Neural progenitor cell (in vitro differentiated cells): Measurements from ENCODE around the gene CACNA1C. TPM values are rescaled to one million over a fixed set of nuclear protein-coding genes. Genes with fewer than 3 reads are reported as not detected.

Source experiments
- DNase-seq: peaks from one replicate; pipeline ENCODE4 v3.0.0-alpha.2; 2016; ENCODE audit warnings: low spot score
- H2AFZ ChIP-seq: fragments of 200-600 bp; sonication (generic); replicated peaks from 2 replicates; pipeline ENCODE4 v1.6.1; 2016; ENCODE audit warnings: antibody characterized with exemption
- H3F3A ChIP-seq: fragments of 200-600 bp; sonication (generic); 2 replicates; pipeline ENCODE4 v1.6.1; 2016; ENCODE audit warnings: antibody characterized with exemption, low read depth
- H3K27ac ChIP-seq: fragments of 200-600 bp; sonication (generic); 2 replicates; pipeline ENCODE4 v1.5.1; 2016; ENCODE audit warnings: mild to moderate bottlenecking
- H3K27me3 ChIP-seq: fragments of 200-600 bp; sonication (generic); 2 replicates; pipeline ENCODE4 v1.6.1; 2016; ENCODE audit warnings: mild to moderate bottlenecking, moderate library complexity
- H3K36me3 ChIP-seq: fragments of 200-600 bp; sonication (generic); 2 replicates; pipeline ENCODE4 v1.5.1; 2016
- H3K4me1 ChIP-seq: fragments of 200-600 bp; sonication (generic); 2 replicates; pipeline ENCODE4 v1.6.1; 2016; ENCODE audit warnings: mixed run types
- H3K4me2 ChIP-seq: fragments of 200-600 bp; sonication (generic); 2 replicates; pipeline ENCODE4 v1.6.1; 2016
- H3K4me3 ChIP-seq: fragments of 200-600 bp; sonication (generic); 2 replicates; pipeline ENCODE4 v1.5.1; 2016
- H3K79me2 ChIP-seq: fragments of 200-600 bp; sonication (generic); 2 replicates; pipeline ENCODE4 v1.6.1; 2016; ENCODE audit warnings: low read depth
- H3K9ac ChIP-seq: fragments of 200-600 bp; sonication (generic); 2 replicates; pipeline ENCODE4 v1.6.1; 2016
- H3K9me3 ChIP-seq: fragments of 200-600 bp; sonication (generic); 2 replicates; pipeline ENCODE4 v1.5.1; 2016; ENCODE audit warnings: low read depth
- H4K20me1 ChIP-seq: fragments of 200-600 bp; sonication (generic); 2 replicates; pipeline ENCODE4 v1.6.1; 2016; ENCODE audit warnings: low read depth
- H3K27ac Mint-ChIP-seq: 3 replicates; pipeline ENCODE4 v1.8.0; 2021; ENCODE audit warnings: mixed read lengths
- H3K27me3 Mint-ChIP-seq: 2 replicates; pipeline ENCODE4 v1.8.0; 2022; ENCODE audit warnings: low read depth, mild to moderate bottlenecking, inconsistent platforms, moderate library complexity, mixed read lengths; ENCODE audit not compliant: insufficient read depth
- H3K36me3 Mint-ChIP-seq: 3 replicates; pipeline ENCODE4 v1.8.0; 2021; ENCODE audit warnings: mixed read lengths
- H3K4me1 Mint-ChIP-seq: 3 replicates; pipeline ENCODE4 v1.8.0; 2021; ENCODE audit warnings: mixed read lengths
- H3K4me3 Mint-ChIP-seq: 3 replicates; pipeline ENCODE4 v1.8.0; 2021; ENCODE audit warnings: mild to moderate bottlenecking, moderate library complexity, mixed read lengths
- H3K9me3 Mint-ChIP-seq: 3 replicates; pipeline ENCODE4 v1.8.0; 2020; ENCODE audit warnings: mixed read lengths
- EZH2 ChIP-seq: fragments of 200-600 bp; sonication (generic); IDR thresholded peaks from 2 replicates; pipeline ENCODE4 v1.6.1; 2017; ENCODE audit warnings: antibody characterized with exemption, mild to moderate bottlenecking, moderate library complexity
- EZH2phosphoT487 ChIP-seq: fragments of 200-600 bp; sonication (generic); IDR thresholded peaks from 2 replicates; pipeline ENCODE4 v1.6.1; 2017; ENCODE audit warnings: antibody characterized with exemption
- total RNA-seq: library from RNA; depleted of rRNA; stranded (reverse); fragments of >200 nt; gene quantifications from 2 replicates; pipeline ENCODE4 v1.2.3, GENCODE V29; 2015; ENCODE audit warnings: low replicate concordance
- TF ChIP-seq, protein P1 (sequence below): fragments of 200-600 bp; sonication (generic); IDR thresholded peaks from 2 replicates; pipeline ENCODE4 v1.5.1; 2017; ENCODE audit warnings: antibody characterized with exemption, mild to moderate bottlenecking

Gene CACNA1C
- total RNA-seq, 1 donor from 2014 or later = 2.7 TPM

DNA sequence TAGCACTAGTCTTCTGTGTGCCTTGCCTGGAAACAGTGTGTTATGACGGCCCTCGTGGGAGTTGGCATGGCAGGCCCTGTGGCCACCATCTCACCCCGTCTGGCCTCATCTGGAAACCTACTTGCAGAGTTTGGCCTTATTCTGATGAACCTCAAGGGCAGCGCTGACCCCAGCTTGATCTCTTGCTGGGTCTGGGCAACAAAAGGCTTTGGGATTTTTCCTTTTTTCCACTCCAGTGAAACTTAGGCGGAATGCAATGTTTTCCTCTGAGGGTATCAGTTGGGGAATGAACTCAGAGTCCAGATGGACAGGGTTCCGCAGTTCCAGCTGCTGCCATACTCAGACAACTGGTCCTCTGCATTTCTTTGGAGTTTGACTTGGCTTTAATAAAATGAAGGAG lies 15.9 kb downstream of the CACNA1C start:
- H3K79me2 ChIP-seq = no peaks in the 10 kb centered on the region
- H3K4me3 Mint-ChIP-seq = no peak overlapping the region
- H3K27me3 Mint-ChIP-seq = peaks cover 2% of the 10 kb centered on the region
- no peaks in the 10 kb centered on the region for H3K9me3 ChIP-seq
- no peak overlapping the region for H3K4me3 ChIP-seq
- H3K9me3 Mint-ChIP-seq = peaks cover 20% of the 10 kb centered on the region
- DNase-seq = no peak
- no peaks in the 10 kb centered on the region for H3K27me3 ChIP-seq
- TF ChIP-seq, protein P1, sequence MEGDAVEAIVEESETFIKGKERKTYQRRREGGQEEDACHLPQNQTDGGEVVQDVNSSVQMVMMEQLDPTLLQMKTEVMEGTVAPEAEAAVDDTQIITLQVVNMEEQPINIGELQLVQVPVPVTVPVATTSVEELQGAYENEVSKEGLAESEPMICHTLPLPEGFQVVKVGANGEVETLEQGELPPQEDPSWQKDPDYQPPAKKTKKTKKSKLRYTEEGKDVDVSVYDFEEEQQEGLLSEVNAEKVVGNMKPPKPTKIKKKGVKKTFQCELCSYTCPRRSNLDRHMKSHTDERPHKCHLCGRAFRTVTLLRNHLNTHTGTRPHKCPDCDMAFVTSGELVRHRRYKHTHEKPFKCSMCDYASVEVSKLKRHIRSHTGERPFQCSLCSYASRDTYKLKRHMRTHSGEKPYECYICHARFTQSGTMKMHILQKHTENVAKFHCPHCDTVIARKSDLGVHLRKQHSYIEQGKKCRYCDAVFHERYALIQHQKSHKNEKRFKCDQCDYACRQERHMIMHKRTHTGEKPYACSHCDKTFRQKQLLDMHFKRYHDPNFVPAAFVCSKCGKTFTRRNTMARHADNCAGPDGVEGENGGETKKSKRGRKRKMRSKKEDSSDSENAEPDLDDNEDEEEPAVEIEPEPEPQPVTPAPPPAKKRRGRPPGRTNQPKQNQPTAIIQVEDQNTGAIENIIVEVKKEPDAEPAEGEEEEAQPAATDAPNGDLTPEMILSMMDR = no peak
- TF ChIP-seq EZH2 = no peak
- no peak for TF ChIP-seq EZH2phosphoT487
- H3K4me1 Mint-ChIP-seq = no peaks in the 10 kb centered on the region
- no peaks in the 10 kb centered on the region for H4K20me1 ChIP-seq
- no peaks in the 10 kb centered on the region for H3F3A ChIP-seq
- H3K27ac Mint-ChIP-seq = no peak overlapping the region
- no peaks in the 10 kb centered on the region for H3K4me1 ChIP-seq
- no peak overlapping the region for H3K9ac ChIP-seq
- no peak overlapping the region for H3K4me2 ChIP-seq
- no peaks in the 10 kb centered on the region for H3K36me3 ChIP-seq
- H3K27ac ChIP-seq = no peak overlapping the region
- H3K36me3 Mint-ChIP-seq = peaks cover 3% of the 10 kb centered on the region
- H2AFZ ChIP-seq = no peak overlapping the region

GRCh38 chr12:2070440-2071045 lies 17.8 kb downstream of the CACNA1C start:
- Mint-ChIP-seq H3K27me3 (no peaks in the 10 kb centered on the region), H3K27ac (no peak overlapping the region), H3K9me3 (peaks cover 20% of the 10 kb centered on the region), H3K4me3 (no peak overlapping the region), H3K4me1 (no peaks in the 10 kb centered on the region), H3K36me3 (peaks cover 3% of the 10 kb centered on the region)
- Histone ChIP-seq H3K27me3 (no peaks in the 10 kb centered on the region), H3K4me3 (no peak overlapping the region), H3K36me3 (no peaks in the 10 kb centered on the region), H3K4me2 (no peak overlapping the region), H3F3A (no peaks in the 10 kb centered on the region), H2AFZ (no peak overlapping the region), H3K9ac (no peak overlapping the region), H3K27ac (no peak overlapping the region), H4K20me1 (no peaks in the 10 kb centered on the region), H3K79me2 (no peaks in the 10 kb centered on the region), H3K9me3 (no peaks in the 10 kb centered on the region), H3K4me1 (no peaks in the 10 kb centered on the region)
- TF ChIP-seq EZH2phosphoT487 = no peak
- TF ChIP-seq, protein P1 = no peak
- no peak for TF ChIP-seq EZH2
- DNase-seq = no peak

DNA sequence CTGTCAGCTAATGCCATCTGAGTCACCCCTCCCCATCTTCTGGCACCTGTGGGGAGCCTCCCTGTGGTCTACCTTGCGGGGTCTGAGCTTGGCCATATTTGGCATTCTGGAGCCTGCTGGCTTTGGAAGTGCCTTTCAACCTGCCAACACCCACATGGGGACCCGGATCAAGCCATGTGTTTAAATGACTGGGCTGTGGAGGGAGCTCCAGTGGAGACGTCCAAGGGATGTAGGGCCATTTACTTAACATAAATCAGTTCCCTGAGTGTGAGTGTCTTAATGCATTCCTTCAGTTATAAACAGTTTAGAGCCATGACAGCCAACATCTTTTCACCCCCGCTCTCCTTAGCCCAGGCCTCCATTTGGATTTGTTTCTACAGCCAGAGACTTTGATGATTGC lies 22.0 kb downstream of the CACNA1C start:
- Histone ChIP-seq H3K9ac (no peak overlapping the region), H3K27me3 (no peaks in the 10 kb centered on the region), H3F3A (no peaks in the 10 kb centered on the region), H3K4me2 (no peak overlapping the region), H3K4me1 (no peaks in the 10 kb centered on the region), H2AFZ (no peak overlapping the region), H3K4me3 (no peak overlapping the region), H3K79me2 (no peaks in the 10 kb centered on the region), H3K36me3 (no peaks in the 10 kb centered on the region), H4K20me1 (no peaks in the 10 kb centered on the region), H3K27ac (no peak overlapping the region), H3K9me3 (no peaks in the 10 kb centered on the region)
- peaks cover 22% of the 10 kb centered on the region for H3K9me3 Mint-ChIP-seq
- peaks cover 2% of the 10 kb centered on the region for H3K27me3 Mint-ChIP-seq
- no peaks in the 10 kb centered on the region for H3K36me3 Mint-ChIP-seq
- no peak for DNase-seq
- no peak overlapping the region for H3K27ac Mint-ChIP-seq
- TF ChIP-seq EZH2 (no peak), EZH2phosphoT487 (no peak)
- TF ChIP-seq, protein P1 = no peak
- no peaks in the 10 kb centered on the region for H3K4me1 Mint-ChIP-seq
- no peak overlapping the region for H3K4me3 Mint-ChIP-seq
